H9 (cell line): ENCODE measurements around the gene KCMF1. TPM values are rescaled to one million over a fixed set of nuclear protein-coding genes. Genes with fewer than 3 reads are reported as not detected.

Experiments
- DNase-seq: peaks from one replicate; pipeline ENCODE4 v3.0.0-alpha.2; 2017
- H2AFZ ChIP-seq: one replicate; pipeline ENCODE4 v1.6.1; 2013; ENCODE audit warnings: mild to moderate bottlenecking, low read length, control low read depth, moderate library complexity
- H2AK5ac ChIP-seq: 2 replicates; pipeline ENCODE4 v1.6.1; 2013; ENCODE audit warnings: low read length, control low read depth, mixed read lengths; ENCODE audit not compliant: insufficient read length
- H2BK120ac ChIP-seq: one replicate; pipeline ENCODE4 v1.6.1; 2013; ENCODE audit warnings: low read depth, mild to moderate bottlenecking, low read length, control low read depth, inconsistent platforms; ENCODE audit not compliant: poor library complexity, severe bottlenecking
- H2BK12ac ChIP-seq: 2 replicates; pipeline ENCODE4 v1.6.1; 2013; ENCODE audit warnings: low read length, control low read depth, mixed read lengths, low read depth; ENCODE audit not compliant: insufficient read length
- H2BK15ac ChIP-seq: 2 replicates; pipeline ENCODE4 v1.6.1; 2013; ENCODE audit warnings: low read depth, low read length, control low read depth
- H2BK20ac ChIP-seq: one replicate; pipeline ENCODE4 v1.6.1; 2013; ENCODE audit warnings: low read depth, mild to moderate bottlenecking, low read length, control low read depth, inconsistent platforms; ENCODE audit not compliant: poor library complexity, severe bottlenecking
- H2BK5ac ChIP-seq: 2 replicates; pipeline ENCODE4 v1.6.1; 2013; ENCODE audit warnings: low read length, control low read depth, mixed read lengths; ENCODE audit not compliant: insufficient read length
- H3K14ac ChIP-seq: 2 replicates; pipeline ENCODE4 v1.6.1; 2013; ENCODE audit warnings: low read length, control low read depth; ENCODE audit not compliant: insufficient read depth
- H3K18ac ChIP-seq: 2 replicates; pipeline ENCODE4 v1.6.1; 2013; ENCODE audit warnings: low read depth, mild to moderate bottlenecking, mixed read lengths, low read length, control low read depth; ENCODE audit not compliant: insufficient read length
- H3K23ac ChIP-seq: 2 replicates; pipeline ENCODE4 v1.6.1; 2013; ENCODE audit warnings: low read length, control low read depth, mixed read lengths, low read depth; ENCODE audit not compliant: insufficient read length
- H3K23me2 ChIP-seq: 2 replicates; pipeline ENCODE4 v1.6.1; 2013; ENCODE audit warnings: low read depth, mild to moderate bottlenecking, mixed read lengths, low read length, control low read depth; ENCODE audit not compliant: insufficient read length, poor library complexity, severe bottlenecking
- H3K27ac ChIP-seq: 2 replicates; pipeline ENCODE4 v1.5.1; 2013; ENCODE audit warnings: low read length, control low read depth, mixed read lengths, low read depth; ENCODE audit not compliant: insufficient read length
- H3K27me3 ChIP-seq: 2 replicates; pipeline ENCODE4 v1.6.1; 2013; ENCODE audit warnings: low read length, control low read depth, inconsistent platforms; ENCODE audit not compliant: insufficient read depth
- H3K4ac ChIP-seq: 2 replicates; pipeline ENCODE4 v1.6.1; 2013; ENCODE audit warnings: low read depth, mild to moderate bottlenecking, control low read depth, inconsistent platforms, low read length, moderate library complexity
- H3K4me1 ChIP-seq: 2 replicates; pipeline ENCODE4 v1.6.1; 2013; ENCODE audit warnings: low read length, control low read depth, inconsistent platforms; ENCODE audit not compliant: insufficient read depth
- H3K4me2 ChIP-seq: 2 replicates; pipeline ENCODE4 v1.6.1; 2013; ENCODE audit warnings: low read length, control low read depth, mixed read lengths; ENCODE audit not compliant: insufficient read length, insufficient read depth
- H3K56ac ChIP-seq: 2 replicates; pipeline ENCODE4 v1.6.1; 2013; ENCODE audit warnings: low read depth, mild to moderate bottlenecking, mixed read lengths, low read length, control low read depth; ENCODE audit not compliant: insufficient read length
- H3K79me1 ChIP-seq: 2 replicates; pipeline ENCODE4 v1.6.1; 2013; ENCODE audit warnings: low read depth, mild to moderate bottlenecking, moderate library complexity, low read length, control low read depth, inconsistent platforms; ENCODE audit not compliant: insufficient read depth, poor library complexity, severe bottlenecking
- H3K79me2 ChIP-seq: 2 replicates; pipeline ENCODE4 v1.6.1; 2013; ENCODE audit warnings: low read length, control low read depth, inconsistent platforms; ENCODE audit not compliant: insufficient read depth
- H3K9ac ChIP-seq: 2 replicates; pipeline ENCODE4 v1.6.1; 2013; ENCODE audit warnings: low read length, control low read depth, mixed read lengths; ENCODE audit not compliant: insufficient read length; ENCODE audit errors: extremely low read depth
- H3K9me3 ChIP-seq: one replicate; pipeline ENCODE4 v1.6.1; 2013; ENCODE audit warnings: low read depth, low read length, inconsistent platforms; ENCODE audit not compliant: control insufficient read depth
- H3T11ph ChIP-seq: one replicate; pipeline ENCODE4 v1.6.1; 2013; ENCODE audit warnings: mild to moderate bottlenecking, low read length, control low read depth, inconsistent platforms
- H4K20me1 ChIP-seq: one replicate; pipeline ENCODE4 v1.6.1; 2013; ENCODE audit not compliant: control insufficient read depth, insufficient read length, insufficient read depth
- H4K5ac ChIP-seq: 2 replicates; pipeline ENCODE4 v1.6.1; 2013; ENCODE audit warnings: low read depth, mild to moderate bottlenecking, mixed read lengths, low read length, control low read depth; ENCODE audit not compliant: insufficient read length
- H4K8ac ChIP-seq: replicated peaks from 2 replicates; pipeline ENCODE4 v1.6.1; 2013; ENCODE audit warnings: low read length, control low read depth, mixed read lengths, low read depth; ENCODE audit not compliant: insufficient read length
- H4K91ac ChIP-seq: 2 replicates; pipeline ENCODE4 v1.6.1; 2013; ENCODE audit warnings: low read depth, mild to moderate bottlenecking, moderate library complexity, mixed read lengths, low read length, control low read depth; ENCODE audit not compliant: insufficient read length
- H3K27ac Mint-ChIP-seq, 3 experiments: 2 replicates in 2 of 3; 3 replicates in 1 of 3; pipeline ENCODE4 v1.8.0; 2020 to 2021; ENCODE audit warnings: mixed read lengths in 3 of 3, mild to moderate bottlenecking in 1 of 3, moderate library complexity in 1 of 3
- H3K27me3 Mint-ChIP-seq: 2 replicates; pipeline ENCODE4 v1.8.0; 2021; ENCODE audit warnings: low read depth, mild to moderate bottlenecking, moderate library complexity, mixed read lengths
- H3K36me3 Mint-ChIP-seq, 3 experiments: 2 replicates in 2 of 3; 3 replicates in 1 of 3; pipeline ENCODE4 v1.8.0; 2020 to 2021; ENCODE audit warnings: low read depth in 3 of 3, mixed read lengths in 3 of 3; ENCODE audit not compliant: insufficient read depth in 1 of 3
- H3K4me1 Mint-ChIP-seq, 2 experiments: 2 replicates each; pipeline ENCODE4 v1.8.0; 2020; ENCODE audit warnings: mixed read lengths in 2 of 2
- H3K4me3 Mint-ChIP-seq, 2 experiments: 2 replicates in 1 of 2; 3 replicates in 1 of 2; pipeline ENCODE4 v1.8.0; 2020 to 2021; ENCODE audit warnings: mild to moderate bottlenecking in 2 of 2, mixed read lengths in 2 of 2, moderate library complexity in 1 of 2
- H3K9me3 Mint-ChIP-seq, 2 experiments: 2 replicates in 1 of 2; 3 replicates in 1 of 2; pipeline ENCODE4 v1.8.0; 2020; ENCODE audit warnings: mild to moderate bottlenecking in 2 of 2, mixed read lengths in 2 of 2, moderate library complexity in 1 of 2
- CTCF ChIP-seq: fragments of 200-600 bp; sonication (generic); conservative IDR thresholded peaks from 3 replicates; pipeline ENCODE4 v1.8.0; 2021; ENCODE audit warnings: antibody characterized with exemption, mild to moderate bottlenecking
- total RNA-seq: library from RNA; stranded (reverse); gene quantifications from 2 replicates; pipeline ENCODE4 v1.2.1, GENCODE V29; 2021

Gene KCMF1
- total RNA-seq, 1 experiment from 2014 or later, result 113 TPM

GRCh38 chr2:85002534-85002933 is 31.6 kb downstream of the KCMF1 start:
- H3K9me3 Mint-ChIP-seq, result peaks cover 5% of the 10 kb centered on the region in 2 experiments; a peak in 4 of 5 replicates

More at GRCh38 chr2:85002534-85002933, 31.6 kb downstream of the KCMF1 start:
- H3K79me1 ChIP-seq, result peaks cover 4% of the 10 kb centered on the region
- no peak overlapping the region for H3K56ac ChIP-seq
- no peak overlapping the region for H4K8ac ChIP-seq
- H2BK5ac ChIP-seq, result no peak overlapping the region
- no peak overlapping the region for H4K5ac ChIP-seq
- no peak overlapping the region for H2AK5ac ChIP-seq
- no peak overlapping the region for H3T11ph ChIP-seq
- no peak overlapping the region for H3K14ac ChIP-seq
- H3K4ac ChIP-seq, result no peak overlapping the region
- no peaks in the 10 kb centered on the region for H4K20me1 ChIP-seq
- H2BK12ac ChIP-seq, result no peak overlapping the region
- H2BK15ac ChIP-seq, result no peak overlapping the region
- H3K4me1 Mint-ChIP-seq, result no peaks in the 10 kb centered on the region
- no peaks in the 10 kb centered on the region for H3K23me2 ChIP-seq
- H3K9me3 ChIP-seq, result no peaks in the 10 kb centered on the region
- H3K18ac ChIP-seq, result no peak overlapping the region
- H3K79me2 ChIP-seq, result peaks cover 28% of the 10 kb centered on the region; the same call in 1 of the 2 replicates
- no peak overlapping the region for H2AFZ ChIP-seq
- DNase-seq, result no peak
- H3K27ac ChIP-seq, result no peak overlapping the region
- H3K4me2 ChIP-seq, result no peak overlapping the region
- H4K91ac ChIP-seq, result no peak overlapping the region
- no peak for TF ChIP-seq CTCF
- no peak overlapping the region for H2BK20ac ChIP-seq
- no peak overlapping the region for H3K23ac ChIP-seq
- no peak overlapping the region for H2BK120ac ChIP-seq
- H3K9ac ChIP-seq, result no peak overlapping the region
- H3K27me3 Mint-ChIP-seq, result no peaks in the 10 kb centered on the region
- H3K4me3 Mint-ChIP-seq, result no peak overlapping the region
- H3K36me3 Mint-ChIP-seq, result peaks cover 24 to 34% (median 29%) of the 10 kb centered on the region in 3 experiments; a peak in 6 of 7 replicates
- H3K27me3 ChIP-seq, result no peaks in the 10 kb centered on the region
- no peaks in the 10 kb centered on the region for H3K4me1 ChIP-seq
- H3K27ac Mint-ChIP-seq, result no peak overlapping the region
